MM.1S (cell line): Measurements from ENCODE around the gene PMS1.
A peak's percentile ranks its signal among the peaks of the same experiment; 100 is the strongest.
"Not testable (repeated sequence)": the region's sequence is repeated elsewhere in the genome, so short reads cannot be mapped to it uniquely, and the experiment has no call there.

Source experiments
- DNase-seq: peaks from one replicate; pipeline ENCODE4 v3.0.0-alpha.2; 2015
- H2AFZ ChIP-seq: fragments of 300-600 bp; sonication (generic); 2 replicates; pipeline ENCODE4 v1.6.0; 2016; ENCODE audit warnings: antibody characterized with exemption, low read length
- H3F3A ChIP-seq: fragments of 300-600 bp; sonication (generic); 2 replicates; pipeline ENCODE4 v1.6.1; 2016; ENCODE audit warnings: mild to moderate bottlenecking, antibody characterized with exemption, low read length, moderate library complexity, mixed read lengths; ENCODE audit not compliant: insufficient read depth
- H3K27ac ChIP-seq: fragments of 300-600 bp; sonication (generic); 2 replicates; pipeline ENCODE4 v1.5.1; 2016; ENCODE audit warnings: mild to moderate bottlenecking, low read length
- H3K27me3 ChIP-seq: fragments of 300-600 bp; sonication (generic); replicated peaks from 2 replicates; pipeline ENCODE4 v1.6.0; 2016; ENCODE audit warnings: low read length; ENCODE audit not compliant: insufficient read depth
- H3K36me3 ChIP-seq: fragments of 300-600 bp; sonication (generic); replicated peaks from 2 replicates; pipeline ENCODE4 v1.6.1; 2016; ENCODE audit warnings: mild to moderate bottlenecking, low read length, mixed read lengths; ENCODE audit not compliant: insufficient read depth
- H3K4me1 ChIP-seq: fragments of 300-600 bp; sonication (generic); 2 replicates; pipeline ENCODE4 v1.6.1; 2016; ENCODE audit warnings: low read length, mixed read lengths
- H3K4me2 ChIP-seq: fragments of 300-600 bp; sonication (generic); 2 replicates; pipeline ENCODE4 v1.6.0; 2016; ENCODE audit warnings: low read depth, low read length
- H3K4me3 ChIP-seq: fragments of 300-600 bp; sonication (generic); 2 replicates; pipeline ENCODE4 v1.5.1; 2016; ENCODE audit warnings: low read length, mixed read lengths
- H3K79me2 ChIP-seq: fragments of 300-600 bp; sonication (generic); 2 replicates; pipeline ENCODE4 v1.6.1; 2016; ENCODE audit warnings: mixed run types, low read length, mixed read lengths
- H3K9ac ChIP-seq: fragments of 300-600 bp; sonication (generic); 2 replicates; pipeline ENCODE4 v1.6.1; 2016; ENCODE audit warnings: low read length, mixed read lengths
- H3K9me2 ChIP-seq: fragments of 300-600 bp; sonication (generic); replicated peaks from 2 replicates; pipeline ENCODE4 v1.6.1; 2016; ENCODE audit warnings: mild to moderate bottlenecking, low read length, mixed read lengths; ENCODE audit not compliant: insufficient read depth
- H3K9me3 ChIP-seq: fragments of 300-600 bp; sonication (generic); replicated peaks from 2 replicates; pipeline ENCODE4 v1.6.1; 2016; ENCODE audit warnings: mild to moderate bottlenecking, low read length, mixed read lengths; ENCODE audit not compliant: insufficient read depth
- H4K20me1 ChIP-seq: fragments of 300-600 bp; sonication (generic); 2 replicates; pipeline ENCODE4 v1.6.1; 2016; ENCODE audit warnings: mild to moderate bottlenecking, low read length, moderate library complexity, mixed read lengths; ENCODE audit not compliant: insufficient read depth
- CTCF ChIP-seq: fragments of 300-600 bp; sonication (generic); IDR thresholded peaks from 2 replicates; pipeline ENCODE4 v1.5.1; 2016; ENCODE audit warnings: antibody characterized with exemption, low read length, mixed read lengths
- EZH2 ChIP-seq: fragments of 300-600 bp; sonication (generic); optimal IDR thresholded peaks from 2 replicates; pipeline ENCODE3; 2017; ENCODE audit warnings: low read depth, mild to moderate bottlenecking, antibody characterized with exemption, low read length, mixed read lengths
- EZH2phosphoT487 ChIP-seq: fragments of 300-600 bp; sonication (generic); IDR thresholded peaks from 2 replicates; pipeline ENCODE4 v1.6.1; 2018; ENCODE audit warnings: antibody characterized with exemption, low read length

PMS1 gene

DNA sequence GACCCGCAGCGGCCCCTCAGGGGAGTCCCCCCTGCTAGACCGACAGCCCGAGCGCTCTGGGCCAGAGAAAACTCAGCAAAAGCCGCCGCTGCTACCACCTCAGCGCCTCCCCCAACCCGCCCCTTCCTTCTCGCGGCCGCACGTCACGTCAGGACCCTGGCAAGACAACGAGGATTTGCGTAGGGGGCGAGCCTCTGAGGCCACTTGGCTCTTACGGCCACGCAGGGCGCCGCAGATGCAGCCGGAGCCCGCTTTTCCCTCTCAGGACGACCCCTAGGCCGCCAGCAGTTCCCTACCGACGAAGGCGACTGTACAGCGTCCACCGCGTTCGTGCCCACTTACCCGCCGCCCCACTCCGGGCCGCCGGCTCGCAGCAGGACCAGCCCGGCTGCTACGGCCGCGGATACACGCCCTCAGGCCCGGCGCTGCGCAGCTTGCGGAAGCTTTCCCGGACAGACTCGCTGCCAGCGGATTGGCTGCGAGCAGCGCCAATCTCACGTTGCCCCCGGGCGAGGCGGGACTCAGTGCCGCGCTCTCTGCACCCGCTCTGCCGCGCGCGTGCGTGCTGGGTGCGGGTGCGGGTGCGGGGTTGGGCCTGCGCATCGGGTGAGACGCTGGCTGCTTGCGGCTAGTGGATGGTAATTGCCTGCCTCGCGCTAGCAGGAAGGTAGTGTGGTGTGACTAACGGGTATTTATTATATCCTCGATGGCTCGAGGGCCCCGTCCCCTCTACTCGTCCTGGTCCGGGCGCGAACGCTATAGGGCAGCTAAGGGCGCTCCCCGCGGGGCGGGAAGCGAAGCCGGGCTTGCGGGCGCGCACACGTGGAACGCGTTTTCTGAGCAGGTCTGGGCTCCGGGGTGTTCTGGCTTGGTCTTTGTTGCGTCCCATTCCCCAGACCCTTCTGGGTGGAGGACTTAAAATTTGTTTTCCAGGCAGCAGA lies at the start of gene PMS1, which contains the start of gene ORMDL1:
TSS of gene PMS1 (plus strand) at position 524 of the 941 bp plus-strand sequence. CDS start 7,360 bp downstream, outside the sequence.
TSS of gene ORMDL1 (minus strand) at position 413 of the 941 bp plus-strand sequence. CDS start 1,744 bp downstream, outside the sequence.
- no peaks in the 10 kb centered on the region for H4K20me1 ChIP-seq
- H3K36me3 ChIP-seq = peaks cover 3% of the 10 kb centered on the region; the same call in 1 of the 2 replicates
- H3K9ac ChIP-seq = peak within 1 kb of the TSS; percentile 89
- peak within 1 kb of the TSS; percentile 79 for H3K4me3 ChIP-seq
- H2AFZ ChIP-seq = peak within 1 kb of the TSS; percentile 72
- peaks cover 87% of the 10 kb centered on the region for H3K79me2 ChIP-seq
- no peaks in the 10 kb centered on the region for H3K9me3 ChIP-seq
- TF ChIP-seq CTCF = no peak
- TF ChIP-seq EZH2phosphoT487 = no peak
- no peak for TF ChIP-seq EZH2
- peak; percentile 98 for DNase-seq
- peak within 1 kb of the TSS; percentile 97 for H3K4me2 ChIP-seq
- H3F3A ChIP-seq = peaks cover 17% of the 10 kb centered on the region
- H3K4me1 ChIP-seq = peaks cover 12% of the 10 kb centered on the region
- peak within 1 kb of the TSS; percentile 95 for H3K27ac ChIP-seq
- H3K9me2 ChIP-seq = no peaks in the 10 kb centered on the region
- no peaks in the 10 kb centered on the region for H3K27me3 ChIP-seq

- H3K36me3 ChIP-seq = no peaks in the 10 kb centered on the region
- H3K27me3 ChIP-seq = no peaks in the 10 kb centered on the region
- H3K4me3 ChIP-seq = no peak overlapping the region
- H3F3A ChIP-seq = no peaks in the 10 kb centered on the region
- no peak overlapping the region for H3K27ac ChIP-seq
- no peak overlapping the region for H3K4me2 ChIP-seq
- H3K9ac ChIP-seq = no peak overlapping the region
- DNase-seq = peak; percentile 36
- H3K79me2 ChIP-seq = no peaks in the 10 kb centered on the region
- H4K20me1 ChIP-seq = no peaks in the 10 kb centered on the region
- no peaks in the 10 kb centered on the region for H3K9me3 ChIP-seq
- TF ChIP-seq EZH2phosphoT487 (no peak), CTCF (peak; percentile 66)
- no peaks in the 10 kb centered on the region for H3K9me2 ChIP-seq
- H2AFZ ChIP-seq = no peak overlapping the region
- no peaks in the 10 kb centered on the region; the same call in 1 of the 2 replicates for H3K4me1 ChIP-seq
Measured at GRCh38 chr2:189751080-189751658, 33.1 kb upstream of the PMS1 start.

GRCh38 chr2:189756311-189756952 lies 27.8 kb upstream of the PMS1 start:
- H3K9ac ChIP-seq = no peak overlapping the region
- no peak for TF ChIP-seq EZH2
- TF ChIP-seq EZH2phosphoT487 = no peak
- no peak for TF ChIP-seq CTCF

GRCh38 chr2:189760154-189760553 lies 24.1 kb upstream of the PMS1 start:
- not testable (repeated sequence) for H3K9me2 ChIP-seq, H3K4me1 ChIP-seq, H4K20me1 ChIP-seq, H3K4me2 ChIP-seq, H2AFZ ChIP-seq, H3K79me2 ChIP-seq, H3K9me3 ChIP-seq, H3K27me3 ChIP-seq, H3K36me3 ChIP-seq, H3K4me3 ChIP-seq, H3K27ac ChIP-seq, H3K9ac ChIP-seq, DNase-seq
- peaks cover 32% of the 10 kb centered on the region for H3F3A ChIP-seq

More at GRCh38 chr2:189756311-189756952, 27.8 kb upstream of the PMS1 start:
- no peaks in the 10 kb centered on the region for H3K36me3 ChIP-seq
- H3K9me2 ChIP-seq = no peaks in the 10 kb centered on the region
- peaks cover 3% of the 10 kb centered on the region; the same call in 1 of the 2 replicates for H3K4me1 ChIP-seq
- H3F3A ChIP-seq = peaks cover 3% of the 10 kb centered on the region; the same call in 1 of the 2 replicates
- H3K4me2 ChIP-seq = no peak overlapping the region
- no peaks in the 10 kb centered on the region for H3K9me3 ChIP-seq
- no peak overlapping the region for H3K4me3 ChIP-seq
- H3K27ac ChIP-seq = no peak overlapping the region
- no peaks in the 10 kb centered on the region for H3K79me2 ChIP-seq
- no peaks in the 10 kb centered on the region for H4K20me1 ChIP-seq
- no peak overlapping the region for H2AFZ ChIP-seq
- DNase-seq = no peak
- H3K27me3 ChIP-seq = no peaks in the 10 kb centered on the region
